Mammary epithelial cell (primary cell): Measurements from ENCODE around the gene WDR43.

Experiments used
- CTCF ChIP-seq, 2 donors: IDR thresholded peaks in 1 of 2; conservative IDR thresholded peaks in 1 of 2; 2 replicates each; pipeline ENCODE4 v1.5.1; 2011 to 2012; ENCODE audit warnings: inconsistent platforms in 2 of 2, low read length in 2 of 2, mild to moderate bottlenecking in 2 of 2, control low read depth in 1 of 2, low read depth in 1 of 2; ENCODE audit not compliant: insufficient read depth in 1 of 2; ENCODE audit errors: extremely low read depth in 1 of 2
- EZH2 ChIP-seq: IDR thresholded peaks from 2 replicates; pipeline ENCODE4 v1.6.1; 2012; ENCODE audit warnings: low read length, inconsistent platforms, borderline replicate concordance

- TF ChIP-seq EZH2 (no peak), CTCF (conservative IDR thresholded peaks at IDR 0.05 in 1 of 2, IDR thresholded peaks at IDR 0.05 in 1 of 2; ENCODE audit: extremely low read depth in 1 of 2, insufficient read depth in 1 of 2, low read depth in 1 of 2, low read length in 2 of 2) (no peak)
These were observed 85.3 kb downstream of the WDR43 start for GRCh38 chr2:28979576-28980366.
